Measurements from ENCODE around the gene ZCCHC24.

The ZCCHC24 gene

DNA sequence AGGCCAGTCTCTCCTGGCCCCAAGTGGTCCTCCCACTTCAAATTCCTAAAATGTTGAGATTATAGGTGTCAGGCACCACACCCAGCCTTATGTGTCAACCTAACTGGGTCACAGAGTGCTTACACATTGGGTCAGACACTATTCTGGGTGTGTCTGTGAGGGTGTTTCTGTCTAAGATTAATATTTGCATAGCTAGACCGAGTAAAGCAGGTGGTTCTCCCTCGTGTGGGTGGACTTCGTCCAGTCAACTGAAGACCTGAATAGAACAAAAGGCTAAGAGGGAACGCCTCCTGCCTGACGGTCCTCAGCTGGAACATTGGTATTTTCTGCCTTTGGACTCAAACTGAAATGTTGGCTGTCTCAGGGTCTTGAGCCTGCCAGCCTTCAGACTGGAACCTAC, 86.6 kb downstream of the ZCCHC24 start:
- TF ChIP-seq ZFX (IDR thresholded peaks at IDR 0.05; ENCODE audit: borderline replicate concordance) (no peak), CTCF (IDR thresholded peaks at IDR 0.05) (no peak)
- H3K27ac ChIP-seq, result no peak overlapping the region

DNA sequence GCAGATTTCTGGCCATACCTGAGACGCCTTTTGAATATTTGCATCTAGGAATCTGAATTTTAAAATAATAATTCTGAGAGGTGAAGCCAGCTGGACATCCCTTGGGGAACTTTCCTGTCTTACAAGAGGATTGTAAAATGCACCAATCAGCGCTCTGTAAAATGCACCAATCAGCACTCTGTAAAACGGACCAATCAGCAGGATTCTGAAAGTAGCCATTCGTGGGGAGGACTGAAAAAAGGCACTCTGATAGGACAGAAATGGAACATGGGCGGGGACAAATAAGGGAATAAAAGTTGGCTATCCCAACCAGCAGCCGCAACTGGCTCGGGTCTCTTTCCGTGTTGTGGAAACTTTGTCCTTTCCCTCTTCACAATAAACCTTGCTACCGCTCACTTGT, 88.2 kb downstream of the ZCCHC24 start:
- TF ChIP-seq CTCF (IDR thresholded peaks at IDR 0.05) (no peak), ZFX (IDR thresholded peaks at IDR 0.05; ENCODE audit: borderline replicate concordance) (no peak)
- no peak overlapping the region for H3K27ac ChIP-seq

DNA sequence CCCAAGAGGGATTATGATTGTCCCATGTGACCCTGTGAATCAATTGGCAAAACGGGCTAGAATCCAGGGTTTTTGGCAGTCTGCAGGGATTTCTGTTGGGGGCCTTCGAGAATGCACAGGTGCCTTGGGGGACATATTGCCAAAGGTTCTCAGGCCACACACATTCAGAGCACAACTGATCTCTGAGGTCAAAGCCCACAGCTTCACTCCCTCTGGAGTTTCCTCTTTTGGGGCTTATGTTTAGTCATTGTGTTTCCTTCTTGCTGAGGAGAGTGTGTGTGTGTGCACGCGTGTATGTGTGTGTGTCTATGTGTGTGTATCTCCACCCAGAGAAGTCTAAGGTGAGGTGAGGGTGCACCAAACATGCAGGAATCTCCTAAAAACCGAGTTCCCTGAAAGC, 89.3 kb downstream of the ZCCHC24 start:
- H3K27ac ChIP-seq, result no peak overlapping the region
- TF ChIP-seq ZFX (IDR thresholded peaks at IDR 0.05; ENCODE audit: borderline replicate concordance), result no peak
- no peak for TF ChIP-seq CTCF (IDR thresholded peaks at IDR 0.05)

GRCh38 chr10:79355420-79356017, 89.9 kb downstream of the ZCCHC24 start:
- TF ChIP-seq CTCF (IDR thresholded peaks at IDR 0.05) (no peak), ZFX (IDR thresholded peaks at IDR 0.05; ENCODE audit: borderline replicate concordance) (no peak)
- H3K27ac ChIP-seq, result no peak overlapping the region

GRCh38 chr10:79354615-79355014, 90.8 kb downstream of the ZCCHC24 start:
- H3K27ac ChIP-seq, result no peak overlapping the region
- no peak for TF ChIP-seq CTCF (IDR thresholded peaks at IDR 0.05)

- TF ChIP-seq ZFX (IDR thresholded peaks at IDR 0.05; ENCODE audit: borderline replicate concordance) (no peak), CTCF (IDR thresholded peaks at IDR 0.05) (no peak)
- H3K27ac ChIP-seq, result no peak overlapping the region
These were observed 91.3 kb downstream of the ZCCHC24 start for GRCh38 chr10:79354141-79354540.

DNA sequence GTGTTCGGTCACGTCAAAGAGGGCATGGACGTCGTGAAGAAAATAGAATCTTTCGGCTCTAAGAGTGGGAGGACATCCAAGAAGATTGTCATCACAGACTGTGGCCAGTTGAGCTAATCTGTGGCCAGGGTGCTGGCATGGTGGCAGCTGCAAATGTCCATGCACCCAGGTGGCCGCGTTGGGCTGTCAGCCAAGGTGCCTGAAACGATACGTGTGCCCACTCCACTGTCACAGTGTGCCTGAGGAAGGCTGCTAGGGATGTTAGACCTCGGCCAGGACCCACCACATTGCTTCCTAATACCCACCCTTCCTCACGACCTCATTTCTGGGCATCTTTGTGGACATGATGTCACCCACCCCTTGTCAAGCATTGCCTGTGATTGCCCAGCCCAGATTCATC, 91.7 kb downstream of the ZCCHC24 start:
- no peak overlapping the region for H3K27ac ChIP-seq
- TF ChIP-seq ZFX (IDR thresholded peaks at IDR 0.05; ENCODE audit: borderline replicate concordance) (no peak), CTCF (IDR thresholded peaks at IDR 0.05) (no peak)
